Mucosa of gallbladder (tissue), 1 donor: ENCODE measurements around the gene LRRC41. TPM values are rescaled to one million over a fixed set of nuclear protein-coding genes. Genes with fewer than 3 reads are reported as not detected.
"Not testable (repeated sequence)": the region's sequence is repeated elsewhere in the genome, so short reads cannot be mapped to it uniquely, and the experiment has no call there.

Experiments used
- DNase-seq: peaks from one replicate; pipeline ENCODE4 v3.0.0-alpha.2; 2020; ENCODE audit warnings: low spot score
- total RNA-seq: library from RNA; stranded (reverse); gene quantifications from one replicate; pipeline ENCODE4 v1.2.1, GENCODE V29; 2021
- donor health status: DM: no; HTN: no; CAD: no.

LRRC41 gene
- total RNA-seq: 72.5 TPM

- peak; percentile 95 for DNase-seq
These were observed at the start of gene LRRC41, which contains the start of gene UQCRH for GRCh38 chr1:46303038-46303871. TSS of gene LRRC41 (minus strand) at chr1:46303616. CDS start at chr1:46303322, 294 bp downstream. TSS of gene UQCRH (plus strand) at chr1:46303698. CDS start at chr1:46303767, 69 bp downstream.

- DNase-seq: no peak
These were observed 48.9 kb upstream of the LRRC41 start for GRCh38 chr1:46352363-46352762.

- DNase-seq: no peak
These were observed 41.9 kb upstream of the LRRC41 start for GRCh38 chr1:46345281-46345680.

GRCh38 chr1:46344481-46344880, 41.1 kb upstream of the LRRC41 start:
- DNase-seq: no peak

- DNase-seq: no peak
These were observed 40.3 kb upstream of the LRRC41 start for GRCh38 chr1:46343705-46344104.

- no peak for DNase-seq
These were observed 39.9 kb upstream of the LRRC41 start for GRCh38 chr1:46343351-46343695.

- no peak for DNase-seq
These were observed 39.4 kb upstream of the LRRC41 start for GRCh38 chr1:46342677-46343350.

- no peak for DNase-seq
These were observed 38.8 kb upstream of the LRRC41 start for GRCh38 chr1:46342084-46342656.

- DNase-seq: no peak
These were observed 38.0 kb upstream of the LRRC41 start for GRCh38 chr1:46341222-46342083.

- DNase-seq: peak; percentile 92
These were observed 37.2 kb upstream of the LRRC41 start, which contains the start of gene NSUN4 for GRCh38 chr1:46340404-46341221. TSS of gene NSUN4 (plus strand) at chr1:46340807. CDS start at chr1:46340827, 20 bp downstream.

- DNase-seq: not testable (repeated sequence)
These were observed 34.0 kb upstream of the LRRC41 start for GRCh38 chr1:46337409-46337808.

- no peak for DNase-seq
These were observed 31.7 kb upstream of the LRRC41 start for GRCh38 chr1:46335081-46335480.

GRCh38 chr1:46334030-46334384, 30.6 kb upstream of the LRRC41 start:
- no peak for DNase-seq

- no peak for DNase-seq
These were observed 30.0 kb upstream of the LRRC41 start for GRCh38 chr1:46333300-46334029.

GRCh38 chr1:46331786-46332540, 28.5 kb upstream of the LRRC41 start:
- not testable (repeated sequence) for DNase-seq

GRCh38 chr1:46330381-46330780, 27.0 kb upstream of the LRRC41 start:
- not testable (repeated sequence) for DNase-seq

GRCh38 chr1:46329807-46330206, 26.4 kb upstream of the LRRC41 start:
- DNase-seq: not testable (repeated sequence)

GRCh38 chr1:46328182-46328581, 24.8 kb upstream of the LRRC41 start:
- not testable (repeated sequence) for DNase-seq
